A549 treated with AZD9567 at 1 μM for 4 hours (cell line): ENCODE results near the gene NFASC. TPM values are rescaled to one million over a fixed set of nuclear protein-coding genes. Genes with fewer than 3 reads are reported as not detected.

ENCODE experiments used
- total RNA-seq: library from RNA; stranded (reverse); fragments of 200-300 nt; extraction: Qiagen RNA extraction; gene quantifications from 5 replicates; pipeline ENCODE4 v1.2.3, GENCODE V29; 2022; ENCODE audit not compliant: insufficient read depth

Gene NFASC
- 0.79 to 2.7 TPM (median 1.1 TPM) in 5 replicates for total RNA-seq

DNA sequence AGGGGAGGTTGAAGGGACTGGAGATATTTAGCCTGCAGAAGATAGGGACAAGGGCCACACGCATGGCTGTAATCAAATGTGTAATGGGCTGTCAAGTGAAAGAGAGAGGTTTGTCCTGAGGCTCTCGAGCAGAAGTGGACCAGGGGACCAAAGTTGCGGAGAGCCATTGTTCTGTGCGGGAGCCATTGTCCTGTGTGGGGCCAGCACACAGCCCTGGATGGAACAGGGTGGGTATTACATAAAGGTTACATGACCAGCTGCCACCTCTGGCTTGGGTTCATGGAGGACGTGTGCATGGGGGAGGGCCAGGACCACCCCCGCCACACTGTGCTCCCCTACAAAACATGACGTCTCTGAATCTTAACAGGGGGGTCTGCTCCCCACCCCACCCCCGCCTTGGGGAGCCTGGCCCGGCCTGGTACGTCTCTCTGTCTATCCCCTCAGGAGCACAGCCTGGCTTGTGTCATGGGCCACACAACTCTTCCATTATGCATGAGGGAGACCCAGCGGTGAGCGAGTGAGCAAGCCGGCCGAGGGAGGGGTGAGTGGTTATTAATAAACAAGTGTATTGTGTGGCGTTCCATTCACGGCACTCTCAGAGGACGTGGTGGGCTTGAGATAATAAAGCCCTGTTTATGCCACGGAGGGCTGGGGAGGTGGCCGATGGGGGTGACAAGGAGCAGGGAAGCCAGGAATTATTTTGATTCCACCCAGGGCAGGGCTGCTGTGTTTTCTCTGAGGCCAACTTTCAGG is at the start of gene NFASC:
Gene NFASC (plus strand): TSS at position 703 of the 753 bp plus-strand sequence. CDS start 73,454 bp downstream, outside the sequence.

DNA sequence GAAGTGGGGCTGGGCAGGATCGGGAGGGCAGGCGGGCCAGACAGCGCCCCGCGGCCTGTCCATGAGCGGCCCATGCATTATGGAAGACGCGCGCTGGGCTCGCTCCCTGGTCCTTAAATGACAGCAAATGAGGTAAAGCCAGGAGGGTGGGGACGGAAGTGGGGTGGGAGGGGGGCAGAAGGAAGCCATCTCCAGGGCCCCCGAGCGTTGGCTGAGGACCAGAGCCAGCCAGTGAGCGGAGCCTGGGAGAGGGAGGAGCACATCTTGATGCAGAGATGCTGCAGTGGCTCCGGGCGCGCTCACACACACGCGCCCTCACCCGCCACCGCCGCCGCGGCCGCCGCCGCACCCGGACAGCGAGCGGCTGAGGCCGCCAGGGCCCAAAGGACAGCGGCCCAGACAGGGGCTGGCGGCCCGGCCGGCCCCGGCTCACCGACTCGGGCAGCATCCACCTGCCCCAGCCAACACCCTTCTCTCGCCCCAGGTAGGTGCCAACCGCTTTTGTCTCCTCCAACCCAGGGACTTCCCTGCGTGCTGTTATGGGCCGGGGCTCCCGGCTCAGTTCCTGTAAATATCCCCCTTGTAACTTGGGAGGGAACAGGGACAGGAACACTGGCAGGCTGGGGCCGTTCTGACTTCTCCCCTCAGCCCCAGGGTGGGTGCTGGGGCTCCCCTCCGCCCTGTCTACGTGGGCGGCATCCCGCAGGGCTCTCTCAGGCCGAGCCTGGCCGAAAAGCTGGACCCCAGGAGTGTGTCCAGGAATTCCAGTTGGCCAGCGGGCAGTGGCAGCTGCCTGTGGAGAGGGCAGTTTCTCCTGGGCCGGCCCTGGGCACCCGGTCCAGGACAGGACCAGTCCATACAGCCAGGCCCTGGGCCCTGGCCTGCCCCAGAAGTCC is 172.5 kb downstream of the NFASC start, which contains the start of gene CNTN2:
Gene CNTN2 (plus strand): TSS at position 302 of the 896 bp plus-strand sequence. CDS start 9,974 bp downstream, outside the sequence.

Other genes starting within 250 kb of the NFASC start
- 12.6 to 18.6 TPM (median 14.4 TPM) in 5 replicates for gene LRRN2, start 185.1 kb upstream of the NFASC start, total RNA-seq
- gene CNTN2, start 172.3 kb downstream of the NFASC start, total RNA-seq = 0.01 to 0.05 TPM (median 0.05 TPM) in 3 of 5 replicates, not detected in the others
- 1.7 to 4.3 TPM (median 2.3 TPM) in 5 replicates for gene TMEM81, start 213.6 kb downstream of the NFASC start, total RNA-seq